Measurements from ENCODE around the gene ADH1A. TPM values are rescaled to one million over a fixed set of nuclear protein-coding genes. Genes with fewer than 3 reads are reported as not detected.

The ADH1A gene
- polyA plus RNA-seq, 3 donors: 0.07 to 0.15 TPM; not detected in 1

Other genes starting within 250 kb of the ADH1A start
- gene ADH5, start 202.2 kb downstream of the ADH1A start, polyA plus RNA-seq: 100 to 1,000 TPM in 2 of 3 donors, 10 to 100 TPM in 1; 46.7 to 198 (median 170) TPM
- 1 to 10 TPM in 2 of 3 donors, under 1 TPM in 1; 0.44 to 5.4 (median 1.1) TPM for gene ADH4, start 146.7 kb downstream of the ADH1A start, polyA plus RNA-seq
- gene ADH6, start 71.7 kb downstream of the ADH1A start, polyA plus RNA-seq: under 1 TPM in 2 of 3 donors, not detected in 1; 0.15 to 0.17 TPM
- gene ADH1B, start 30.4 kb upstream of the ADH1A start, polyA plus RNA-seq: 1,000 to 10,000 TPM in 2 of 3 donors, 100 to 1,000 TPM in 1; 214 to 3,622 (median 1,151) TPM
- 100 to 1,000 TPM in 1 of 3 donors, 10 to 100 TPM in 1, 1 to 10 TPM in 1; 8.1 to 118 (median 29.8) TPM for gene ADH1C, start 61.8 kb upstream of the ADH1A start, polyA plus RNA-seq
- gene ADH7, start 144.4 kb upstream of the ADH1A start, polyA plus RNA-seq: 1 to 10 TPM in 1 of 3 donors, not detected in 2; 1.2 TPM
- not detected for gene C4orf17, start 220.0 kb upstream of the ADH1A start, polyA plus RNA-seq